ENCODE results near the gene MPO. TPM values are rescaled to one million over a fixed set of nuclear protein-coding genes. Genes with fewer than 3 reads are reported as not detected.

Gene MPO
- total and polyA plus RNA-seq, 2 of the 8 experiments (the other 6 are each of a cell fraction or from before 2014, with no cell fraction given): 0.06 to 0.74 TPM

- Histone ChIP-seq H3K27ac (ENCODE audit: low read depth, low read length) (no peak overlapping the region), H3K79me2 (ENCODE audit: control insufficient read depth in 1 of 2, insufficient read depth in 2 of 2, low read length in 2 of 2) (no peaks in the 10 kb centered on the region), H3K4ac (replicated peaks; ENCODE audit: insufficient read length, low read depth, low read length) (no peak overlapping the region), H4K5ac (ENCODE audit: insufficient read length, low read depth, low read length) (no peak overlapping the region), H3K14ac (ENCODE audit: insufficient read length) (no peak overlapping the region), H3K27me3 (replicated peaks in 1 of 4; ENCODE audit: control insufficient read depth in 3 of 4, extremely low read depth in 1 of 4, insufficient read depth in 3 of 4, low read length in 3 of 4) (peaks cover 36 to 65% (median 48%) of the 10 kb centered on the region in 4 experiments), H4K20me1 (replicated peaks in 1 of 2; ENCODE audit: control insufficient read depth in 1 of 2, insufficient read depth in 2 of 2, low read length in 2 of 2) (no peaks in the 10 kb centered on the region), H4K91ac (replicated peaks; ENCODE audit: insufficient read length, low read length) (peak overlapping the region; percentile 52), H2BK20ac (ENCODE audit: low read length) (no peak overlapping the region), H2AK5ac (ENCODE audit: low read depth, low read length) (no peak overlapping the region), H2BK12ac (ENCODE audit: low read depth, low read length) (peak overlapping the region; percentile 94; the same call in 1 of the 2 replicates), H3K9ac (replicated peaks in 1 of 4; ENCODE audit: extremely low read depth in 1 of 4, low read depth in 3 of 4, low read length in 3 of 4) (no peak overlapping the region; a peak in 1 of 7 replicates), H2BK120ac (replicated peaks; ENCODE audit: low read depth, low read length) (no peak overlapping the region), H3K23me2 (ENCODE audit: low read depth, low read length) (peaks cover 5% of the 10 kb centered on the region; the same call in 1 of the 2 replicates), H3K36me3 (ENCODE audit: control insufficient read depth in 2 of 4, insufficient read depth in 4 of 4, low read length in 3 of 4) (no peaks in the 10 kb centered on the region), H2BK5ac (ENCODE audit: low read depth, low read length) (no peak overlapping the region; the same call in 1 of the 2 replicates), H3K4me3 (ENCODE audit: extremely low read depth in 1 of 4, insufficient read depth in 2 of 4, low read depth in 3 of 4, low read length in 4 of 4) (peak overlapping the region; percentile 28 to 56 (median 36); a peak in 5 of 8 replicates), H3K79me1 (ENCODE audit: low read depth, low read length) (no peaks in the 10 kb centered on the region), H2BK15ac (ENCODE audit: low read length) (no peak overlapping the region), H3K23ac (ENCODE audit: insufficient read length) (no peak overlapping the region), H3K18ac (ENCODE audit: extremely low read depth, low read length) (no peak overlapping the region), H2AFZ (ENCODE audit: low read length) (0 out of 2 replicates have a peak overlapping the region, but pooled peaks have one; percentile 65), H4K8ac (ENCODE audit: extremely low read depth, insufficient read depth, low read length) (no peak overlapping the region; the same call in 1 of the 2 replicates), H3K4me1 (replicated peaks in 1 of 4; ENCODE audit: control insufficient read depth in 3 of 4, insufficient read depth in 4 of 4, low read length in 3 of 4) (peaks cover 0 to 4% (median 1%) of the 10 kb centered on the region in 4 experiments; a peak in 4 of 7 replicates), H3K56ac (replicated peaks; ENCODE audit: insufficient read length, low read depth, low read length) (no peak overlapping the region), H3K4me2 (ENCODE audit: insufficient read depth in 1 of 2, low read depth in 2 of 2, low read length in 2 of 2) (peak overlapping the region; percentile 71 to 96), H3K9me3 (ENCODE audit: insufficient read depth in 2 of 2, low read depth in 1 of 2, low read length in 1 of 2) (peaks cover 8% of the 10 kb centered on the region in 2 experiments; a peak in 3 of 4 replicates)
- CTCF ChIA-PET (ENCODE audit: partially characterized antibody): interaction anchor here (0.6 to 5.4 kb wide), 17 partner anchors 9 to 208 kb away, joined by 3 to 55 read pairs (median 5); partner anchors contain the start of gene LPO
- DNase-seq (ENCODE audit: low read depth in 1 of 2, low spot score in 2 of 2) (no peak), FAIRE-seq (no peak)
- POLR2A ChIA-PET (ENCODE audit: partially characterized antibody): interaction anchor here (1.3 kb wide), 2 partner anchors 12 to 64 kb away, joined by 3 to 6 read pairs; no protein-coding TSS in a partner anchor
- TF ChIP-seq USF2 (IDR thresholded peaks at IDR 0.05; ENCODE audit: low read length): no peak
- TF ChIP-seq JUND (IDR thresholded peaks at IDR 0.05; ENCODE audit: low read length): no peak
- TF ChIP-seq SUZ12 (IDR thresholded peaks at IDR 0.05; ENCODE audit: low read length): peak; percentile 81
- 37% methylated on average over 10 of the region's 10 CpGs; no CpG with 5 or more reads in 1 of the 2 experiments for WGBS, 2 experiments (ENCODE audit: extremely low coverage in 1 of 2, insufficient coverage in 1 of 2, insufficient read length in 1 of 2, insufficient replicate concordance in 2 of 2, low coverage in 1 of 2, low lambda C conversion rate in 2 of 2, missing lambda C conversion rate in 1 of 2)
Observed at GRCh38 chr17:58248955-58249269, 31.8 kb downstream of the MPO start.
